ENCODE results near the gene CHRNA5.

- TF ChIP-seq POLR2A (IDR thresholded peaks at IDR 0.05; ENCODE audit: low read length) (no peak), CHD2 (IDR thresholded peaks at IDR 0.05; ENCODE audit: low read length, partially characterized antibody) (no peak), RAD21 (conservative IDR thresholded peaks at IDR 0.05 in 1 of 2, IDR thresholded peaks at IDR 0.05 in 1 of 2) (no peak), PHF8 (IDR thresholded peaks at IDR 0.05; ENCODE audit: borderline replicate concordance, low read depth) (no peak), CEBPB (IDR thresholded peaks at IDR 0.05) (no peak)
- TF ChIP-seq, protein P1, sequence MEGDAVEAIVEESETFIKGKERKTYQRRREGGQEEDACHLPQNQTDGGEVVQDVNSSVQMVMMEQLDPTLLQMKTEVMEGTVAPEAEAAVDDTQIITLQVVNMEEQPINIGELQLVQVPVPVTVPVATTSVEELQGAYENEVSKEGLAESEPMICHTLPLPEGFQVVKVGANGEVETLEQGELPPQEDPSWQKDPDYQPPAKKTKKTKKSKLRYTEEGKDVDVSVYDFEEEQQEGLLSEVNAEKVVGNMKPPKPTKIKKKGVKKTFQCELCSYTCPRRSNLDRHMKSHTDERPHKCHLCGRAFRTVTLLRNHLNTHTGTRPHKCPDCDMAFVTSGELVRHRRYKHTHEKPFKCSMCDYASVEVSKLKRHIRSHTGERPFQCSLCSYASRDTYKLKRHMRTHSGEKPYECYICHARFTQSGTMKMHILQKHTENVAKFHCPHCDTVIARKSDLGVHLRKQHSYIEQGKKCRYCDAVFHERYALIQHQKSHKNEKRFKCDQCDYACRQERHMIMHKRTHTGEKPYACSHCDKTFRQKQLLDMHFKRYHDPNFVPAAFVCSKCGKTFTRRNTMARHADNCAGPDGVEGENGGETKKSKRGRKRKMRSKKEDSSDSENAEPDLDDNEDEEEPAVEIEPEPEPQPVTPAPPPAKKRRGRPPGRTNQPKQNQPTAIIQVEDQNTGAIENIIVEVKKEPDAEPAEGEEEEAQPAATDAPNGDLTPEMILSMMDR (IDR thresholded peaks at IDR 0.05), result no peak
- TF ChIP-seq, protein P2, sequence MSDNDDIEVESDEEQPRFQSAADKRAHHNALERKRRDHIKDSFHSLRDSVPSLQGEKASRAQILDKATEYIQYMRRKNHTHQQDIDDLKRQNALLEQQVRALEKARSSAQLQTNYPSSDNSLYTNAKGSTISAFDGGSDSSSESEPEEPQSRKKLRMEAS (IDR thresholded peaks at IDR 0.05), result no peak
These were observed 12.7 kb upstream of the CHRNA5 start for GRCh38 chr15:78552597-78552996.

Measured in A549 (cell line).